Subcutaneous abdominal adipose tissue (tissue), 5 donors: ENCODE results near the gene CARMIL1.

Experiments
- H3K27ac ChIP-seq: one replicate; pipeline ENCODE4 v1.7.0; 2013; ENCODE audit warnings: low read depth, mild to moderate bottlenecking, inconsistent platforms, low read length, moderate library complexity
- H3K27me3 ChIP-seq, 5 donors: one replicate each; pipeline ENCODE4 v1.7.0; 2013; ENCODE audit warnings: low read length in 5 of 5, inconsistent platforms in 1 of 5; ENCODE audit not compliant: control insufficient read depth in 5 of 5, insufficient read depth in 4 of 5
- H3K36me3 ChIP-seq, 5 donors: one replicate each; pipeline ENCODE4 v1.7.0; 2013; ENCODE audit warnings: low read length in 5 of 5; ENCODE audit not compliant: control insufficient read depth in 5 of 5, insufficient read depth in 5 of 5
- H3K4me1 ChIP-seq, 5 donors: one replicate each; pipeline ENCODE4 v1.7.0; 2013; ENCODE audit warnings: low read length in 5 of 5, mild to moderate bottlenecking in 3 of 5, moderate library complexity in 1 of 5; ENCODE audit not compliant: control insufficient read depth in 5 of 5, insufficient read depth in 5 of 5
- H3K4me3 ChIP-seq, 5 donors: one replicate each; pipeline ENCODE4 v1.7.0; 2013; ENCODE audit warnings: low read length in 5 of 5, low read depth in 1 of 5
- H3K9ac ChIP-seq, 5 donors: one replicate each; pipeline ENCODE4 v1.7.0; 2013; ENCODE audit warnings: low read length in 5 of 5, mild to moderate bottlenecking in 4 of 5, moderate library complexity in 3 of 5
- H3K9me3 ChIP-seq, 5 donors: one replicate each; pipeline ENCODE4 v1.7.0; 2013; ENCODE audit warnings: low read length in 5 of 5; ENCODE audit not compliant: control insufficient read depth in 5 of 5
- donor health status: healthy.
- donor health status: healthy.
- donor health status: healthy.
- donor health status: healthy.
- donor health status: healthy.

CARMIL1 gene

GRCh38 chr6:25388776-25389175 lies 109.6 kb downstream of the CARMIL1 start:
- Histone ChIP-seq H3K36me3 (no peaks in the 10 kb centered on the region), H3K4me1 (peaks cover 0 to 5% (median 0%) of the 10 kb centered on the region in 5 donors), H3K27ac (no peak overlapping the region), H3K9ac (no peak overlapping the region), H3K27me3 (no peaks in the 10 kb centered on the region), H3K4me3 (no peak overlapping the region), H3K9me3 (no peaks in the 10 kb centered on the region)

GRCh38 chr6:25389471-25389870 lies 110.3 kb downstream of the CARMIL1 start:
- H3K27me3 ChIP-seq, result no peaks in the 10 kb centered on the region
- H3K36me3 ChIP-seq, result no peaks in the 10 kb centered on the region
- H3K9me3 ChIP-seq, result no peaks in the 10 kb centered on the region
- no peak overlapping the region for H3K4me3 ChIP-seq
- H3K9ac ChIP-seq, result no peak overlapping the region
- no peak overlapping the region for H3K27ac ChIP-seq
- H3K4me1 ChIP-seq, result peaks cover 0 to 5% (median 0%) of the 10 kb centered on the region in 5 donors

- H3K9ac ChIP-seq, result no peak overlapping the region
- H3K4me3 ChIP-seq, result no peak overlapping the region
- H3K9me3 ChIP-seq, result no peaks in the 10 kb centered on the region
- H3K27me3 ChIP-seq, result no peaks in the 10 kb centered on the region
- H3K27ac ChIP-seq, result no peak overlapping the region
- H3K36me3 ChIP-seq, result no peaks in the 10 kb centered on the region
- H3K4me1 ChIP-seq, result peaks cover 0 to 5% (median 0%) of the 10 kb centered on the region in 5 donors
Observed at GRCh38 chr6:25392372-25392771, 113.2 kb downstream of the CARMIL1 start.

- Histone ChIP-seq H3K36me3 (no peaks in the 10 kb centered on the region), H3K27ac (no peak overlapping the region), H3K4me1 (no peaks in the 10 kb centered on the region), H3K9me3 (no peaks in the 10 kb centered on the region), H3K27me3 (no peaks in the 10 kb centered on the region), H3K4me3 (no peak overlapping the region), H3K9ac (no peak overlapping the region)
Observed at GRCh38 chr6:25395731-25396130, 116.6 kb downstream of the CARMIL1 start.

- no peak overlapping the region for H3K27ac ChIP-seq
- H3K27me3 ChIP-seq, result no peaks in the 10 kb centered on the region
- H3K4me3 ChIP-seq, result no peak overlapping the region
- H3K4me1 ChIP-seq, result no peaks in the 10 kb centered on the region
- no peak overlapping the region for H3K9ac ChIP-seq
- H3K9me3 ChIP-seq, result no peaks in the 10 kb centered on the region
- H3K36me3 ChIP-seq, result no peaks in the 10 kb centered on the region
Observed at GRCh38 chr6:25397406-25397805, 118.2 kb downstream of the CARMIL1 start.

GRCh38 chr6:25399885-25400284 lies 120.7 kb downstream of the CARMIL1 start:
- H3K9ac ChIP-seq, result no peak overlapping the region
- no peaks in the 10 kb centered on the region for H3K36me3 ChIP-seq
- no peaks in the 10 kb centered on the region for H3K9me3 ChIP-seq
- H3K27me3 ChIP-seq, result no peaks in the 10 kb centered on the region
- H3K4me1 ChIP-seq, result peaks cover 0 to 7% (median 5%) of the 10 kb centered on the region in 5 donors
- no peak overlapping the region for H3K27ac ChIP-seq
- H3K4me3 ChIP-seq, result no peak overlapping the region

- H3K4me3 ChIP-seq, result no peak overlapping the region
- H3K4me1 ChIP-seq, result peaks cover 0 to 21% (median 17%) of the 10 kb centered on the region in 5 donors
- no peak overlapping the region for H3K9ac ChIP-seq
- H3K36me3 ChIP-seq, result no peaks in the 10 kb centered on the region
- no peak overlapping the region for H3K27ac ChIP-seq
- H3K9me3 ChIP-seq, result no peaks in the 10 kb centered on the region
- H3K27me3 ChIP-seq, result no peaks in the 10 kb centered on the region
Observed at GRCh38 chr6:25401711-25402110, 122.5 kb downstream of the CARMIL1 start.

- no peak overlapping the region for H3K4me3 ChIP-seq
- H3K9ac ChIP-seq, result no peak overlapping the region
- no peaks in the 10 kb centered on the region for H3K36me3 ChIP-seq
- H3K27ac ChIP-seq, result no peak overlapping the region
- H3K27me3 ChIP-seq, result no peaks in the 10 kb centered on the region
- H3K9me3 ChIP-seq, result no peaks in the 10 kb centered on the region
- H3K4me1 ChIP-seq, result peaks cover 0 to 25% (median 17%) of the 10 kb centered on the region in 5 donors
Observed at GRCh38 chr6:25402125-25402524, 123.0 kb downstream of the CARMIL1 start.

- Histone ChIP-seq H3K9me3 (no peaks in the 10 kb centered on the region), H3K27me3 (no peaks in the 10 kb centered on the region), H3K9ac (no peak overlapping the region), H3K4me1 (peaks cover 0 to 25% (median 17%) of the 10 kb centered on the region in 5 donors), H3K27ac (no peak overlapping the region), H3K4me3 (no peak overlapping the region), H3K36me3 (no peaks in the 10 kb centered on the region)
Observed at GRCh38 chr6:25403150-25403549, 124.0 kb downstream of the CARMIL1 start.

- no peak overlapping the region for H3K4me3 ChIP-seq
- peaks cover 0 to 25% (median 17%) of the 10 kb centered on the region in 5 donors for H3K4me1 ChIP-seq
- no peaks in the 10 kb centered on the region for H3K36me3 ChIP-seq
- no peaks in the 10 kb centered on the region for H3K9me3 ChIP-seq
- H3K27ac ChIP-seq, result no peak overlapping the region
- no peaks in the 10 kb centered on the region for H3K27me3 ChIP-seq
- no peak overlapping the region for H3K9ac ChIP-seq
Observed at GRCh38 chr6:25404091-25404490, 124.9 kb downstream of the CARMIL1 start.

GRCh38 chr6:25404693-25405169 lies 125.6 kb downstream of the CARMIL1 start:
- Histone ChIP-seq H3K9me3 (no peaks in the 10 kb centered on the region), H3K27ac (no peak overlapping the region), H3K4me3 (no peak overlapping the region)

More at GRCh38 chr6:25404693-25405169, 125.6 kb downstream of the CARMIL1 start:
- peaks cover 0 to 25% (median 17%) of the 10 kb centered on the region in 5 donors for H3K4me1 ChIP-seq
- no peak overlapping the region for H3K9ac ChIP-seq
- H3K27me3 ChIP-seq, result no peaks in the 10 kb centered on the region
- H3K36me3 ChIP-seq, result no peaks in the 10 kb centered on the region
